Activated naive CD8-positive, alpha-beta T cell treated with anti-CD3 and anti-CD28 coated beads, Interleukin-2, amount 50 U/mL, for 24 hours (primary cell): Measurements from ENCODE around the gene CSF3.

Source experiments
- ATAC-seq: fragments of 150-1000 bp; cut with Tn5 transposase; one replicate; pipeline ENCODE4 v1.10.0; 2021
- DNase-seq: peaks from one replicate; pipeline ENCODE4 v3.0.0; 2021
- H3K27ac Mint-ChIP-seq: one replicate; pipeline ENCODE4 v1.8.0; 2021; ENCODE audit warnings: mild to moderate bottlenecking, mixed read lengths
- H3K27me3 Mint-ChIP-seq: one replicate; pipeline ENCODE4 v1.8.0; 2021; ENCODE audit warnings: mixed read lengths
- H3K36me3 Mint-ChIP-seq: one replicate; pipeline ENCODE4 v1.8.0; 2021; ENCODE audit warnings: low read depth, mixed read lengths
- H3K4me1 Mint-ChIP-seq: one replicate; pipeline ENCODE4 v1.8.0; 2021; ENCODE audit warnings: mixed read lengths
- H3K4me3 Mint-ChIP-seq: one replicate; pipeline ENCODE4 v1.8.0; 2021; ENCODE audit warnings: mild to moderate bottlenecking, moderate library complexity, mixed read lengths
- H3K9me3 Mint-ChIP-seq: one replicate; pipeline ENCODE4 v1.8.0; 2021; ENCODE audit warnings: mixed read lengths

The CSF3 gene

DNA sequence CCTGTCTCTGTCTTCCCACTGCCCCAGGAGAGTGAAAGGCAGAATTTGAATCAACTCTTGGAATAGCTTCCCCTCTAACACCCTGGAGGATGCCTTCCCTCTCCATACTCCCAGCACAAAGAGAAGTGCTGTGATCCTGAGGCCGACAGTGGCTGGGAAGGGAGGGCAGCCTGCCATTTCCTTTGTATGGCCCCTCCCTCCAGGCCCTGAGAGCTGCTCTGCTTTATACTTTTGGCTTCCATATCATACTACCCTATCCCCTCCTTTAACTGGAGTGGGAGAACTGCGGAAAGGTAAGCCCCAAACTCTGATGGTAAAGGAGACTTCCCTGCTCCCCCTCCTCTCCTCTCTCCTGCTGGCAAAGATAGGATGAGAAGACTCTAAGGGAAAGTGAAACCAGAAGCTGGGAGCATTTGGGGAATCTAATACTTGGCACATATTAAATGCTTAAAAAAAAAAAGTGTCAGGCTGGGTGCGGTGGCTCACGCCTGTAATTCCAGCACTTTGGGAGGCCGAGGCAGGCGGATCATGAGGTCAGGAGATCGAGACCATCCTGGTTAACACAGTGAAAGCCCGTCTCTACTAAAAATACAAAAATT, 43.0 kb downstream of the CSF3 start:
- no peak overlapping the region for H3K4me3 Mint-ChIP-seq
- no peak overlapping the region for H3K27ac Mint-ChIP-seq
- H3K27me3 Mint-ChIP-seq: peaks cover 5% of the 10 kb centered on the region
- DNase-seq: no peak
- peaks cover 20% of the 10 kb centered on the region for H3K4me1 Mint-ChIP-seq
- no peak for ATAC-seq
- no peaks in the 10 kb centered on the region for H3K9me3 Mint-ChIP-seq
- peaks cover 4% of the 10 kb centered on the region for H3K36me3 Mint-ChIP-seq

DNA sequence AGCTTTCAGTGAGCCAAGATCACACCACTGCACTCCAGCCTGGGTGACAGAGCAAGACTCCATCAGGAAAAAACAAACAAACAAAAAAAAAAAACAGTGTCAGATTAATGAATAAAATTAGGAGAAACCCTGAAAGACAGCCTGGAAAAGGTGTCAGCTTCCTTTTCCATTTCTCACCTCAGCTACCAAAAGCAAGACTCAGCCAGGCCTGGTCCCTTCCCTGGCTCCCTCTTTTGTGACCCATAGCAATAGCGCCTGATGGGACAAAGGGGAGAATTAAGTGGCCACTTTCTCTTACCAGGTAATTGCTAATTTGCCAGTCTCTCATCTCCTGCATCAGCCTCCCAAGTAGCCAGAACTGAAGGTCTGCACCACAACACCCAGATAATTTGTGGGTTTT, 43.6 kb downstream of the CSF3 start:
- H3K27me3 Mint-ChIP-seq: peaks cover 5% of the 10 kb centered on the region
- DNase-seq: no peak
- H3K27ac Mint-ChIP-seq: no peak overlapping the region
- H3K9me3 Mint-ChIP-seq: no peaks in the 10 kb centered on the region
- H3K4me3 Mint-ChIP-seq: no peak overlapping the region
- peaks cover 2% of the 10 kb centered on the region for H3K36me3 Mint-ChIP-seq
- no peak for ATAC-seq
- peaks cover 22% of the 10 kb centered on the region for H3K4me1 Mint-ChIP-seq

DNA sequence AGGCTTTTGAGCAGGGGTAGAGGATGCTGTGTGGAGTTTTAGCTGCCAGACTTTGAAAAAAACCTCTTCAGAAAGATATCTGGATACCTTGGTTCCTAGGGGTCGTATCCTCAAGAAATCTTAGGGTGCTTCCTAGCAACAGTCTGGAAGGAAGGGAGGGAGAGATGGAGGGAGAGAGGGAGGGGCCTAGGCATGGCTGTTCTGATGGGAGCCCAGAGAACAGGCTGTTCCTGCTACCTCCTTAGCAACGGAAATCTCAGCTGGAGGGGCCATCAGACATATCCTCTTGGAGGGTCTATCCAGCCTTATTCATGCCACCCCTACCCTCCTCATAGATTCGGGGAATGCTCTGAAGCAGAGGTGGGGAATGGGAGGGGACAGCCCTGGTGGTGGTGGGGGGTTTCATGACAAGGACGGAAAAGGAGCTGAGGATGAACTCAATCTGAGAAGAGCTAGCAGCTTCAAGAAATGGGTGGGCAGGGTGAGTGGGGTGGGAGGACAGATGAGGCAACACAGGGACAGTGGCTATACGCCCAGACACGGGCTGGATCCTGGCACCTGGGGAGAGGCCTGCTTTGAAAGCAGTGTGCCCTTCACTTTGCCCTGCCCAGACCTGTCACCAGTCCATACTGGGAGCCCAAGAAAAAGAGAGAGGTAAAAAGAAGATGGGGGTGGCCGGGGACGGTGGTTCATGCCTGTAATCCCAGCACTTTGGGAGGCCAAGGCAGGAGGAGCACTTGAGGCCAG, 44.7 kb downstream of the CSF3 start:
- H3K27ac Mint-ChIP-seq: no peak overlapping the region

DNA sequence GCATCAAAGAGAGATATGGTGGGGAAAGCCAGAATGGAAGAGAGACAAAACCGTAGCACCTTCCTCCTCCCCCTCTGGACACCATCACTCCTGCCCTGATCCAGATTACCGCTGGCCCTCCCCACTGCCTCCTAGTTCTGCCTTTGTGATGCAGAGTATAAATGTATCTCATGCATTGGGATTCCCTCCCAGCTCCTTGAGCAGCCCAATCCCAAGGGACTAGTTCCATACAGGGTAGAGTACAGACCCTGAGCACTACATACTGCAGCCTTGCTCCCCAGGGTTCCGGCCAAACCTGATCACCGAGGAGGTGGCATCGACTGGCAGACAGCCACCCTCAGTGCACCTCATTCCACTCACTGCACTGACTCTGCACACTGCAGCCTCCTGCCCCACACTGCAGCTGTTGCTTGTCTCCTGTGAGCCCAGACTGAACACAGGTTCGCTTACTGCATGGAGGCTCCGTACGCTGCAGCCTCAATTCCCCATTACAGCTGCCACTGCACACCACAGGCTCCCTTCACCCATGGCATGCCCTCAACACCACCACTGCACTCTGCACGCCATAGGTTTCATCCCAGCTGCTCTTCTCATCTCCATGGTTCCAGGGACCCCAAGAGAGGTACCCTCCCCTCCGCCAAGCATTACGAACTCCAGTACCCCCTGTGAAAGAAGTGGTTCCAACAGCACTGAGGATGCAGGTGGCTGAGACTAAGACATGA, 45.8 kb downstream of the CSF3 start:
- Mint-ChIP-seq H3K9me3 (no peaks in the 10 kb centered on the region), H3K27me3 (peaks cover 5% of the 10 kb centered on the region), H3K4me3 (no peak overlapping the region), H3K4me1 (peaks cover 29% of the 10 kb centered on the region), H3K36me3 (no peaks in the 10 kb centered on the region), H3K27ac (no peak overlapping the region)
- no peak for ATAC-seq
- no peak for DNase-seq

More for the DNA sequence above, 44.7 kb downstream of the CSF3 start:
- Mint-ChIP-seq H3K4me3 (no peak overlapping the region), H3K36me3 (no peaks in the 10 kb centered on the region), H3K9me3 (no peaks in the 10 kb centered on the region), H3K4me1 (peaks cover 26% of the 10 kb centered on the region), H3K27me3 (peaks cover 5% of the 10 kb centered on the region)
- no peak for ATAC-seq
- DNase-seq: no peak

DNA sequence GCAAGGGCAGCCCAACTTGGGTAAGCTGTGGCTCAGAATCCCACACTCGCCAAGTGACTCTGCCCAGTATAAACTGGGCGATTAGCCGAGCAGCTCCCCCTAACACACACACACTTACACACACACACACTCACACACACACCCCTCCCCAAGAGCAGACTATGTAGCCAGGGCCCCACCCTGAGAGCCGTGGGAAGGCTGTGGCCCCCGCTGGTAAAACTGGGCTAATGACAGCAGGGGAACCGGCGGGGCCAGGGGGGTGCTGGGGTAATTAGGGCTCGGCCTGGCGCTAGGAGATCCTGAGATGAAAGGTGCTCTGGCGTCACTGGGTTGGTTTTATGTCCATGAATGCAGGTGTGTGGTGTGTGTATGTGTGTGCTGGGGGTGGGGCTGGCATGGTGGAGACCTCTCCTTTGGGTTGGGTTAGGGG, 46.4 kb downstream of the CSF3 start:
- peaks cover 5% of the 10 kb centered on the region for H3K27me3 Mint-ChIP-seq
- peak overlapping the region; percentile 78 for H3K27ac Mint-ChIP-seq
- no peaks in the 10 kb centered on the region for H3K36me3 Mint-ChIP-seq
- DNase-seq (no peak), ATAC-seq (no peak)
- peak overlapping the region; percentile 79 for H3K4me3 Mint-ChIP-seq
- H3K4me1 Mint-ChIP-seq: peaks cover 31% of the 10 kb centered on the region
- no peaks in the 10 kb centered on the region for H3K9me3 Mint-ChIP-seq

DNA sequence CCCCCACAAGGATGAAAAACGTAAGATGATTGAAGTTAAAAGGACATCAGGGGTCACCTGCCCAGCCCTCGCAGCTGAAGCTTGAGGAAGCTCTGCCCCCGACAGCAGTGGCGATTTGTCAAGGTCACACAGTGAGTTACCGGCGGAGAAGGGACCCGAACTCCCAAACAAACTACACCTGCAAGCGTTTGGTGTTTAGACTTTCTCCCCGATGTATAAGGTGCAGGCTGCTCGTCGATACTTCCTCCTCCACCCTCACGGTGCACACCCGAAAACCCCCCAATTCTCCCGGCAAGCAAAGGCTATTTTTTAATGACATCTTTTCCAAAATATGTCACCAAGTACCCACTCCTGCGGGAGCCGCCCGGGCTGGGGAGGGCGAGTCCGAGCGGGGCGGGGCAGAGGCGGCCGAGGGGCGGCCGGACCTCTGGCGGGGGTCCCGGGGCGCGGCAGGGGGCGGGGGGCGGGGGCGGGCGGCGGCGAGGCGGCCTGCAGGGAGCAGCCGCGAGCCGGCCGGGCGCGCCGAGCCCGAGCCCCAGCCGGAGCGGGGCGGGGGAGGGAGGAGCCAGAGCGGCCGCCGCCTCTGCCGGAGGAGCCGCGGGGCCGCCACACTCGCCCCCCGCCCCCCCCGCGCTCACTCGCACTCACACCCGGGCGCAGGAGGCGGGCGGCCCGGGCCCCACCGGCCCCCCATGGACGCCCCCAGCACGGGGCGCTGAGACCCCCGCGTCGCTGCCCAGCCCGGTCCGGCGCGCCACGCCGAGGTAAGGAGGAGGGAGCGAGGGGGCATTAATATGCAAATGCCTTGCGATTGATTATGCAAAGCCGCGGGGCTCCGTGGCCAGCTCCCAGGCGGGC, 47.3 kb downstream of the CSF3 start, which contains the start of gene THRA:
Gene THRA (plus strand): TSS at position 637 of the 858 bp plus-strand sequence. CDS start 11,524 bp downstream, outside the sequence.
- ATAC-seq: peak; percentile 73
- Mint-ChIP-seq H3K4me1 (peaks cover 35% of the 10 kb centered on the region), H3K9me3 (no peaks in the 10 kb centered on the region), H3K4me3 (peak within 1 kb of the TSS; percentile 82), H3K36me3 (no peaks in the 10 kb centered on the region), H3K27me3 (peaks cover 5% of the 10 kb centered on the region), H3K27ac (peak within 1 kb of the TSS; percentile 78)
- peak; percentile 68 for DNase-seq

DNA sequence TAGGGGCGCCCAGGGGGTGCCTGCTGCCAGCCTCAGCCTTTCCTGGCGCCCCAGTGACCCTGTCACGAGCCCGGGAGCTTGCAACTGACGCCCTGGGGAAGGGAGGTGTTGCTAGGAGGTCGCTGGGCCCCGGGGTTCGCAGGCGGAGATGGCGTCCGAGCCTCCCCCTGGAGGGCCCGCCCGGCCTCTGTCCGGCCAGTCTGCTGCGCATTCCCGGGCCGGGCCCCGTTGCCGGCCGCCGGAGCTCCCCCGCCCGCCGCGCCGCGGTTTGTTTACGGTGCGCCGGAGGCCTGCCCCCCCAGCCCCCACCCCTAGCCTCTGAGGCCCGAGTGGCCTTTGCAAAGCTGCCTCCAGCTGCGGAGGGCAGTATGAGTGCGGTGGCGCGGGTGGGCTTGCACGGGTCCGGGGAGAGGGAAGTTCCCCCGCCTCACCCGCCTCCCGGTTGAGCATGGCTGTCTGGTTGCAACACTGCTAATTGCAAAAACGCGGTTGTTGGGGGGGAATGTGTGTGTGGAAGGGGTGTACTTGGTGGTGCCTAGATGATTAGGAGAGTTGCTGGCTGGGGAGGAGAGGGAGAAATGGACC, 48.0 kb downstream of the CSF3 start:
- Mint-ChIP-seq H3K27ac (peak overlapping the region; percentile 31), H3K9me3 (no peaks in the 10 kb centered on the region), H3K4me3 (peak overlapping the region; percentile 82), H3K27me3 (peaks cover 2% of the 10 kb centered on the region), H3K36me3 (no peaks in the 10 kb centered on the region), H3K4me1 (peaks cover 42% of the 10 kb centered on the region)
- DNase-seq: peak; percentile 26
- no peak for ATAC-seq

DNA sequence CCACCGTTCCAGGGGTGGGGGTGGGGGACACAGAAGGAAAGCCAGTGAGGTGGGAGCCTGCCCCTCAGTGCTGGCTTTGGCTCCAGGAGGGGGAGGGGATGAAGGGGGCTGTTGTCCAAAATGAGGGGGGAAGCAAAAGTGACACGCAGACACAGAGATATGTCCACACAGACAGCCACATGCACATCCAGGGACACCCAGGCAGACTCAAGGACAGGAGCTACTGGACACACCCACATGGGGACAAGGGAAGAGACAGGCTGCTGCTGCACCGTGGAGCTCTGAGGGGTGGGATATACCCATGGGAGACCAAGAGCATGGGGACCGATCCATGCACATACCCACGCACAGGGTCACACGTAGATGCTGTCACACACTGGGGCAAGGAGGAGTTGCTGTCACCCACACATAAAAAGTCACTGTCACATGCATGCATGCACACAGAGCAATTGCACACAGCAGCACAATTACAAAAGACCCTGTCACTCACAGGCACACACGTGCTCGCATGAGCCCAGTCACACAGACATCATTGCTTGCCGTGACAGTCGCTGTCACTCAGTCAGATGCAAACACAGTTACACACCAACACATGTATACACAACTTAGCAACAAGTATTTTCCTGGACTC, 48.8 kb downstream of the CSF3 start:
- H3K36me3 Mint-ChIP-seq: no peaks in the 10 kb centered on the region
- peak overlapping the region; percentile 31 for H3K27ac Mint-ChIP-seq
- ATAC-seq (no peak), DNase-seq (no peak)
- no peaks in the 10 kb centered on the region for H3K9me3 Mint-ChIP-seq
- peaks cover 49% of the 10 kb centered on the region for H3K4me1 Mint-ChIP-seq
- H3K4me3 Mint-ChIP-seq: peak overlapping the region; percentile 82
- H3K27me3 Mint-ChIP-seq: no peaks in the 10 kb centered on the region

GRCh38 chr17:40064971-40065768, 49.9 kb downstream of the CSF3 start:
- DNase-seq (no peak), ATAC-seq (no peak)
- H3K4me1 Mint-ChIP-seq: peaks cover 61% of the 10 kb centered on the region
- no peaks in the 10 kb centered on the region for H3K36me3 Mint-ChIP-seq
- H3K4me3 Mint-ChIP-seq: peak overlapping the region; percentile 82
- no peaks in the 10 kb centered on the region for H3K9me3 Mint-ChIP-seq
- H3K27ac Mint-ChIP-seq: no peak overlapping the region
- H3K27me3 Mint-ChIP-seq: no peaks in the 10 kb centered on the region

DNA sequence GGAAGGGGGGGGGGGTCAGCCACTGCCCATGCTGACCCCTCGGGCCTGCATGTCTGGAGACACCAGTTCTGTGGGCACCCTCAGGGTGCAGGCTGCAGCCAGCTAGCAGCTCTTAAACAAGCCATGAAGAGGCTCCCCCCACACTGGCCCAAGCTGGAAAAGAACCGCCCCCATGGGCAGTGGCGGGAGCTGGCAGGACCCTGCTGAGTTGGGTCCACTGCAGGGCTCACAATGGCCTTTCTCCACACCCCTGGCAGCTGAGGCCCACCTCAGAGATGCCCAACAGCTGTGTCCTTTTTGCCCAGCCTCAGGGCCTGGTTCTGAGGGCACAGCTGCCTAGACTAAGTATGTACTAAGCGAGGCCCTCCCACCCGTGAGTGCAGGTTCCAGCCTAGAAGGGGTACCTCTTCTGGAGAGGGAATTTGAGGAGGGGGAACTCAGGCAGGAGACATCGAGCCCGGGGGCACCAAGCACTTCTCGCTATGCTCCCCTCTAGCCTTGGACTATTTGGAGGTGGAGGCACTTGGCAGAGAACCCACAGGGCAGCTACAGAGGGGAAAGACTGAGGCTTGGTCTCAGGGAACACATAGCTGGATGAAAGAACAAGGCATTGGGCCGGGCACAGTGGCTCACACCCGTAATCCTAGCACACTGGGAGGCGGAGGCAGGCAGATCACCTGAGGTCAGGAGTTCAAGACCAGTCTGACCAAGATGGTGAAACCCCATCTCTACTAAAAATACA, 50.7 kb downstream of the CSF3 start:
- peaks cover 69% of the 10 kb centered on the region for H3K4me1 Mint-ChIP-seq
- no peak overlapping the region for H3K27ac Mint-ChIP-seq

More for the DNA sequence above, 50.7 kb downstream of the CSF3 start:
- Mint-ChIP-seq H3K27me3 (no peaks in the 10 kb centered on the region), H3K4me3 (no peak overlapping the region), H3K9me3 (no peaks in the 10 kb centered on the region), H3K36me3 (no peaks in the 10 kb centered on the region)
- DNase-seq (no peak), ATAC-seq (no peak)
